GM23338 (cell line): ENCODE measurements around the gene IMMP2L. TPM values are rescaled to one million over a fixed set of nuclear protein-coding genes. Genes with fewer than 3 reads are reported as not detected.

Experiments
- CREB1 ChIP-seq: fragments of 250-450 bp; sonication (Bioruptor Pico); IDR thresholded peaks from 2 replicates; pipeline ENCODE4 v1.5.0; 2020; ENCODE audit warnings: low read depth, mild to moderate bottlenecking, moderate library complexity
- EZH2 ChIP-seq: fragments of 200-600 bp; sonication (generic); IDR thresholded peaks from one replicate; pipeline ENCODE4 v1.8.0; 2017; ENCODE audit warnings: antibody characterized with exemption, mild to moderate bottlenecking, low read depth; ENCODE audit not compliant: unreplicated experiment
- NANOG ChIP-seq: IDR thresholded peaks from 2 replicates; pipeline ENCODE4 v1.6.1; 2016; ENCODE audit warnings: antibody characterized with exemption, borderline replicate concordance
- polyA plus RNA-seq: library from polyadenylated mRNA; unstranded; fragments of >200 nt; fragmentation: Nextera tagmentation; extraction: Ambion mirVana; gene quantifications from 2 replicates; pipeline ENCODE4 v1.2.1, GENCODE V29; 2016
- total RNA-seq: library from RNA; depleted of rRNA; stranded (reverse); fragments of >200 nt; shearing (Covaris generic); gene quantifications from 2 replicates; pipeline ENCODE4 v1.2.3, GENCODE V29; 2014
- TF ChIP-seq, protein P1 (sequence below): fragments of 250-450 bp; sonication (Bioruptor Pico); IDR thresholded peaks from 2 replicates; pipeline ENCODE4 v1.5.0; 2020; ENCODE audit warnings: mild to moderate bottlenecking, moderate library complexity
- TF ChIP-seq, protein P2 (sequence below): IDR thresholded peaks from 2 replicates; pipeline ENCODE4 v1.6.1; 2016; ENCODE audit warnings: antibody characterized with exemption
- TF ChIP-seq, protein P3 (sequence below): IDR thresholded peaks from one replicate; pipeline ENCODE4 v1.6.1; 2018; ENCODE audit warnings: antibody characterized with exemption; ENCODE audit not compliant: unreplicated experiment

Gene IMMP2L
- total and polyA plus RNA-seq, 2 experiments from 2014 or later, result 7.3 to 14.0 TPM

DNA sequence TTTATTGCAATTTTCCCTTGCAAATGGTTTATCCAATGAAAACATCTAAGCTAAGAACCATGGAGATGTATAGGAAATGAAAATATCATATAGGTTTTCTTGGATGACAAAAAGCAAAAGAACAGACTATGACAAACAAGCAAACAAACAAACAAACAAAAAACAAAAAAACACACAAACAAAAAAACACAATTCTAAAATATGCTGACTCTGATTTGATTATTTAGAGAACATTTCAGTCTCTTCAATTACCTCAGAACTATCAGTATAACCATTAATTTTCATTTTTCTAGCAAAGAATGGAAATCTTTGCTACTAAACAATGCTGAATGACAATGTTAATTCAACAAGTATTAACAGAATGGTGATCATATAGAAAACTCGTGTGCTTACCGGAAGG, 840.9 kb downstream of the IMMP2L start (continued):
- TF ChIP-seq, protein P1, sequence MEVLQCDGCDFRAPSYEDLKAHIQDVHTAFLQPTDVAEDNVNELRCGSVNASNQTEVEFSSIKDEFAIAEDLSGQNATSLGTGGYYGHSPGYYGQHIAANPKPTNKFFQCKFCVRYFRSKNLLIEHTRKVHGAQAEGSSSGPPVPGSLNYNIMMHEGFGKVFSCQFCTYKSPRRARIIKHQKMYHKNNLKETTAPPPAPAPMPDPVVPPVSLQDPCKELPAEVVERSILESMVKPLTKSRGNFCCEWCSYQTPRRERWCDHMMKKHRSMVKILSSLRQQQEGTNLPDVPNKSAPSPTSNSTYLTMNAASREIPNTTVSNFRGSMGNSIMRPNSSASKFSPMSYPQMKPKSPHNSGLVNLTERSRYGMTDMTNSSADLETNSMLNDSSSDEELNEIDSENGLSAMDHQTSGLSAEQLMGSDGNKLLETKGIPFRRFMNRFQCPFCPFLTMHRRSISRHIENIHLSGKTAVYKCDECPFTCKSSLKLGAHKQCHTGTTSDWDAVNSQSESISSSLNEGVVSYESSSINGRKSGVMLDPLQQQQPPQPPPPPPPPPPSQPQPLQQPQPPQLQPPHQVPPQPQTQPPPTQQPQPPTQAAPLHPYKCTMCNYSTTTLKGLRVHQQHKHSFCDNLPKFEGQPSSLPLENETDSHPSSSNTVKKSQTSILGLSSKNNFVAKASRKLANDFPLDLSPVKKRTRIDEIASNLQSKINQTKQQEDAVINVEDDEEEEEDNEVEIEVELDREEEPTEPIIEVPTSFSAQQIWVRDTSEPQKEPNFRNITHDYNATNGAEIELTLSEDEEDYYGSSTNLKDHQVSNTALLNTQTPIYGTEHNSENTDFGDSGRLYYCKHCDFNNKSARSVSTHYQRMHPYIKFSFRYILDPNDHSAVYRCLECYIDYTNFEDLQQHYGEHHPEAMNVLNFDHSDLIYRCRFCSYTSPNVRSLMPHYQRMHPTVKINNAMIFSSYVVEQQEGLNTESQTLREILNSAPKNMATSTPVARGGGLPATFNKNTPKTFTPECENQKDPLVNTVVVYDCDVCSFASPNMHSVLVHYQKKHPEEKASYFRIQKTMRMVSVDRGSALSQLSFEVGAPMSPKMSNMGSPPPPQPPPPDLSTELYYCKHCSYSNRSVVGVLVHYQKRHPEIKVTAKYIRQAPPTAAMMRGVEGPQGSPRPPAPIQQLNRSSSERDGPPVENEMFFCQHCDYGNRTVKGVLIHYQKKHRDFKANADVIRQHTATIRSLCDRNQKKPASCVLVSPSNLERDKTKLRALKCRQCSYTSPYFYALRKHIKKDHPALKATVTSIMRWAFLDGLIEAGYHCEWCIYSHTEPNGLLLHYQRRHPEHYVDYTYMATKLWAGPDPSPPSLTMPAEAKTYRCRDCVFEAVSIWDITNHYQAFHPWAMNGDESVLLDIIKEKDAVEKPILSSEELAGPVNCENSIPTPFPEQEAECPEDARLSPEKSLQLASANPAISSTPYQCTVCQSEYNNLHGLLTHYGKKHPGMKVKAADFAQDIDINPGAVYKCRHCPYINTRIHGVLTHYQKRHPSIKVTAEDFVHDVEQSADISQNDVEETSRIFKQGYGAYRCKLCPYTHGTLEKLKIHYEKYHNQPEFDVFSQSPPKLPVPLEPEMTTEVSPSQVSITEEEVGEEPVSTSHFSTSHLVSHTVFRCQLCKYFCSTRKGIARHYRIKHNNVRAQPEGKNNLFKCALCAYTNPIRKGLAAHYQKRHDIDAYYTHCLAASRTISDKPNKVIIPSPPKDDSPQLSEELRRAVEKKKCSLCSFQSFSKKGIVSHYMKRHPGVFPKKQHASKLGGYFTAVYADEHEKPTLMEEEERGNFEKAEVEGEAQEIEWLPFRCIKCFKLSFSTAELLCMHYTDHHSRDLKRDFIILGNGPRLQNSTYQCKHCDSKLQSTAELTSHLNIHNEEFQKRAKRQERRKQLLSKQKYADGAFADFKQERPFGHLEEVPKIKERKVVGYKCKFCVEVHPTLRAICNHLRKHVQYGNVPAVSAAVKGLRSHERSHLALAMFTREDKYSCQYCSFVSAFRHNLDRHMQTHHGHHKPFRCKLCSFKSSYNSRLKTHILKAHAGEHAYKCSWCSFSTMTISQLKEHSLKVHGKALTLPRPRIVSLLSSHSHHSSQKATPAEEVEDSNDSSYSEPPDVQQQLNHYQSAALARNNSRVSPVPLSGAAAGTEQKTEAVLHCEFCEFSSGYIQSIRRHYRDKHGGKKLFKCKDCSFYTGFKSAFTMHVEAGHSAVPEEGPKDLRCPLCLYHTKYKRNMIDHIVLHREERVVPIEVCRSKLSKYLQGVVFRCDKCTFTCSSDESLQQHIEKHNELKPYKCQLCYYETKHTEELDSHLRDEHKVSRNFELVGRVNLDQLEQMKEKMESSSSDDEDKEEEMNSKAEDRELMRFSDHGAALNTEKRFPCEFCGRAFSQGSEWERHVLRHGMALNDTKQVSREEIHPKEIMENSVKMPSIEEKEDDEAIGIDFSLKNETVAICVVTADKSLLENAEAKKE, result no peak
- TF ChIP-seq, protein P2, sequence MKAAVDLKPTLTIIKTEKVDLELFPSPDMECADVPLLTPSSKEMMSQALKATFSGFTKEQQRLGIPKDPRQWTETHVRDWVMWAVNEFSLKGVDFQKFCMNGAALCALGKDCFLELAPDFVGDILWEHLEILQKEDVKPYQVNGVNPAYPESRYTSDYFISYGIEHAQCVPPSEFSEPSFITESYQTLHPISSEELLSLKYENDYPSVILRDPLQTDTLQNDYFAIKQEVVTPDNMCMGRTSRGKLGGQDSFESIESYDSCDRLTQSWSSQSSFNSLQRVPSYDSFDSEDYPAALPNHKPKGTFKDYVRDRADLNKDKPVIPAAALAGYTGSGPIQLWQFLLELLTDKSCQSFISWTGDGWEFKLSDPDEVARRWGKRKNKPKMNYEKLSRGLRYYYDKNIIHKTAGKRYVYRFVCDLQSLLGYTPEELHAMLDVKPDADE, result no peak
- no peak for TF ChIP-seq NANOG
- no peak for TF ChIP-seq EZH2
- TF ChIP-seq, protein P3, sequence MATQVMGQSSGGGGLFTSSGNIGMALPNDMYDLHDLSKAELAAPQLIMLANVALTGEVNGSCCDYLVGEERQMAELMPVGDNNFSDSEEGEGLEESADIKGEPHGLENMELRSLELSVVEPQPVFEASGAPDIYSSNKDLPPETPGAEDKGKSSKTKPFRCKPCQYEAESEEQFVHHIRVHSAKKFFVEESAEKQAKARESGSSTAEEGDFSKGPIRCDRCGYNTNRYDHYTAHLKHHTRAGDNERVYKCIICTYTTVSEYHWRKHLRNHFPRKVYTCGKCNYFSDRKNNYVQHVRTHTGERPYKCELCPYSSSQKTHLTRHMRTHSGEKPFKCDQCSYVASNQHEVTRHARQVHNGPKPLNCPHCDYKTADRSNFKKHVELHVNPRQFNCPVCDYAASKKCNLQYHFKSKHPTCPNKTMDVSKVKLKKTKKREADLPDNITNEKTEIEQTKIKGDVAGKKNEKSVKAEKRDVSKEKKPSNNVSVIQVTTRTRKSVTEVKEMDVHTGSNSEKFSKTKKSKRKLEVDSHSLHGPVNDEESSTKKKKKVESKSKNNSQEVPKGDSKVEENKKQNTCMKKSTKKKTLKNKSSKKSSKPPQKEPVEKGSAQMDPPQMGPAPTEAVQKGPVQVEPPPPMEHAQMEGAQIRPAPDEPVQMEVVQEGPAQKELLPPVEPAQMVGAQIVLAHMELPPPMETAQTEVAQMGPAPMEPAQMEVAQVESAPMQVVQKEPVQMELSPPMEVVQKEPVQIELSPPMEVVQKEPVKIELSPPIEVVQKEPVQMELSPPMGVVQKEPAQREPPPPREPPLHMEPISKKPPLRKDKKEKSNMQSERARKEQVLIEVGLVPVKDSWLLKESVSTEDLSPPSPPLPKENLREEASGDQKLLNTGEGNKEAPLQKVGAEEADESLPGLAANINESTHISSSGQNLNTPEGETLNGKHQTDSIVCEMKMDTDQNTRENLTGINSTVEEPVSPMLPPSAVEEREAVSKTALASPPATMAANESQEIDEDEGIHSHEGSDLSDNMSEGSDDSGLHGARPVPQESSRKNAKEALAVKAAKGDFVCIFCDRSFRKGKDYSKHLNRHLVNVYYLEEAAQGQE, result no peak
- no peak for TF ChIP-seq CREB1 (CRISPR knock-in tag)
